OCI-LY1 (cell line): ENCODE results near the gene PCGF3.

ENCODE experiments used
- H2AFZ ChIP-seq: fragments of 200-600 bp; sonication (generic), shearing (Covaris generic); 2 replicates; pipeline ENCODE4 v1.6.0; 2014; ENCODE audit warnings: antibody characterized with exemption, mild to moderate bottlenecking, low read length
- H3F3A ChIP-seq: fragments of 200-600 bp; sonication (generic), shearing (Covaris generic); 2 replicates; pipeline ENCODE4 v1.6.0; 2014; ENCODE audit warnings: mild to moderate bottlenecking, antibody characterized with exemption, low read length, moderate library complexity; ENCODE audit not compliant: insufficient read depth
- H3K27ac ChIP-seq: fragments of 200-600 bp; sonication (generic); 2 replicates; pipeline ENCODE4 v1.5.1; 2014; ENCODE audit warnings: low read length, mixed run types, mild to moderate bottlenecking, low read depth; ENCODE audit not compliant: poor library complexity, severe bottlenecking
- H3K27me3 ChIP-seq: fragments of 200-600 bp; sonication (generic); 2 replicates; pipeline ENCODE4 v1.6.0; 2014; ENCODE audit warnings: antibody characterized with exemption, mild to moderate bottlenecking, low read length, moderate library complexity; ENCODE audit not compliant: insufficient read depth
- H3K36me3 ChIP-seq: fragments of 200-600 bp; sonication (generic); 2 replicates; pipeline ENCODE4 v1.6.1; 2014; ENCODE audit warnings: mild to moderate bottlenecking, antibody characterized with exemption, low read length, moderate library complexity, mixed read lengths; ENCODE audit not compliant: insufficient read depth
- H3K4me1 ChIP-seq: fragments of 200-600 bp; sonication (generic); 2 replicates; pipeline ENCODE4 v1.5.1; 2014; ENCODE audit warnings: mild to moderate bottlenecking, low read length, moderate library complexity; ENCODE audit not compliant: insufficient read depth, severe bottlenecking
- H3K4me2 ChIP-seq: fragments of 200-600 bp; sonication (generic), shearing (Covaris generic); 2 replicates; pipeline ENCODE4 v1.6.1; 2014; ENCODE audit warnings: low read length
- H3K4me3 ChIP-seq: fragments of 200-600 bp; sonication (generic); 2 replicates; pipeline ENCODE4 v1.5.1; 2014; ENCODE audit warnings: low read length, low read depth, mild to moderate bottlenecking, mixed read lengths; ENCODE audit not compliant: poor library complexity, severe bottlenecking
- H3K79me2 ChIP-seq: fragments of 200-600 bp; shearing (Covaris generic); 2 replicates; pipeline ENCODE4 v1.6.1; 2016; ENCODE audit warnings: mixed run types, low read length, mixed read lengths; ENCODE audit not compliant: insufficient read depth
- H3K9ac ChIP-seq: fragments of 200-600 bp; sonication (generic), shearing (Covaris generic); 2 replicates; pipeline ENCODE4 v1.6.1; 2014; ENCODE audit warnings: mild to moderate bottlenecking, low read length, mixed read lengths
- H3K9me2 ChIP-seq: fragments of 200-600 bp; sonication (generic), shearing (Covaris generic); 2 replicates; pipeline ENCODE4 v1.6.1; 2014; ENCODE audit warnings: low read depth, mild to moderate bottlenecking, low read length, mixed read lengths
- H3K9me3 ChIP-seq: fragments of 200-600 bp; shearing (Covaris generic); 2 replicates; pipeline ENCODE4 v1.6.1; 2014; ENCODE audit warnings: low read length, mixed read lengths
- H4K20me1 ChIP-seq: fragments of 200-600 bp; sonication (generic), shearing (Covaris generic); 2 replicates; pipeline ENCODE4 v1.6.0; 2016; ENCODE audit warnings: mild to moderate bottlenecking, low read length; ENCODE audit not compliant: insufficient read depth
- EZH2 ChIP-seq: fragments of 200-600 bp; sonication (generic), shearing (Covaris generic); IDR thresholded peaks from 2 replicates; pipeline ENCODE4 v1.8.0; 2017; ENCODE audit warnings: borderline replicate concordance, mixed run types, mild to moderate bottlenecking, antibody characterized with exemption, low read length, moderate library complexity, mixed read lengths
- TF ChIP-seq, protein P1 (sequence below): fragments of 200-600 bp; sonication (generic), shearing (Covaris generic); IDR thresholded peaks from 2 replicates; pipeline ENCODE4 v1.5.1; 2017; ENCODE audit warnings: mild to moderate bottlenecking, antibody characterized with exemption, low read length, moderate library complexity, mixed read lengths

The PCGF3 gene

DNA sequence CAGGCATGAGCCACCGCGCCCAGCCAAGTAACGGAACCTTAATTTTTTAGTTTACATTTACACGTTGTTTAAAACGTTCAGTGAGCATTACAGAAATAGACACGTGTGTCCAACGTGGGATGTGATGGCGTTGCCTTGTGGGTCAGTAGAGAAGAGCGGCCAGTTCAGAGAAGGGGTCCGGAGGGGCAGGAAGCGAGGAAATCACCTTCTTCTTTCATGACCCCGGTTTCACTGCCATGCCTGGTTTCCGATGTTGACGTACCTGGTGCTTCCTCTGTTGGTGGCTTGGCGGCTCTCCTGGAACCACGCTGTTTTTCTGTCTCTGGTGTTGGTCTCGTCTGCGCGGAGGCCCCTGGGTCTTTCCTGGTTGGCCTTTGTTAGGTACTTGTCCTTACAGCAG, 42.8 kb downstream of the PCGF3 start:
- TF ChIP-seq, protein P1, sequence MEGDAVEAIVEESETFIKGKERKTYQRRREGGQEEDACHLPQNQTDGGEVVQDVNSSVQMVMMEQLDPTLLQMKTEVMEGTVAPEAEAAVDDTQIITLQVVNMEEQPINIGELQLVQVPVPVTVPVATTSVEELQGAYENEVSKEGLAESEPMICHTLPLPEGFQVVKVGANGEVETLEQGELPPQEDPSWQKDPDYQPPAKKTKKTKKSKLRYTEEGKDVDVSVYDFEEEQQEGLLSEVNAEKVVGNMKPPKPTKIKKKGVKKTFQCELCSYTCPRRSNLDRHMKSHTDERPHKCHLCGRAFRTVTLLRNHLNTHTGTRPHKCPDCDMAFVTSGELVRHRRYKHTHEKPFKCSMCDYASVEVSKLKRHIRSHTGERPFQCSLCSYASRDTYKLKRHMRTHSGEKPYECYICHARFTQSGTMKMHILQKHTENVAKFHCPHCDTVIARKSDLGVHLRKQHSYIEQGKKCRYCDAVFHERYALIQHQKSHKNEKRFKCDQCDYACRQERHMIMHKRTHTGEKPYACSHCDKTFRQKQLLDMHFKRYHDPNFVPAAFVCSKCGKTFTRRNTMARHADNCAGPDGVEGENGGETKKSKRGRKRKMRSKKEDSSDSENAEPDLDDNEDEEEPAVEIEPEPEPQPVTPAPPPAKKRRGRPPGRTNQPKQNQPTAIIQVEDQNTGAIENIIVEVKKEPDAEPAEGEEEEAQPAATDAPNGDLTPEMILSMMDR, result no peak
- TF ChIP-seq EZH2, result no peak
- Histone ChIP-seq H3K4me3 (no peak overlapping the region), H3K27me3 (no peaks in the 10 kb centered on the region), H3K9me3 (no peaks in the 10 kb centered on the region), H3F3A (no peaks in the 10 kb centered on the region), H3K27ac (no peak overlapping the region), H3K4me2 (no peak overlapping the region), H2AFZ (no peak overlapping the region), H3K9me2 (no peaks in the 10 kb centered on the region), H4K20me1 (no peaks in the 10 kb centered on the region), H3K79me2 (no peaks in the 10 kb centered on the region), H3K9ac (no peak overlapping the region), H3K36me3 (peaks cover 6% of the 10 kb centered on the region; the same call in 1 of the 2 replicates), H3K4me1 (no peaks in the 10 kb centered on the region)

DNA sequence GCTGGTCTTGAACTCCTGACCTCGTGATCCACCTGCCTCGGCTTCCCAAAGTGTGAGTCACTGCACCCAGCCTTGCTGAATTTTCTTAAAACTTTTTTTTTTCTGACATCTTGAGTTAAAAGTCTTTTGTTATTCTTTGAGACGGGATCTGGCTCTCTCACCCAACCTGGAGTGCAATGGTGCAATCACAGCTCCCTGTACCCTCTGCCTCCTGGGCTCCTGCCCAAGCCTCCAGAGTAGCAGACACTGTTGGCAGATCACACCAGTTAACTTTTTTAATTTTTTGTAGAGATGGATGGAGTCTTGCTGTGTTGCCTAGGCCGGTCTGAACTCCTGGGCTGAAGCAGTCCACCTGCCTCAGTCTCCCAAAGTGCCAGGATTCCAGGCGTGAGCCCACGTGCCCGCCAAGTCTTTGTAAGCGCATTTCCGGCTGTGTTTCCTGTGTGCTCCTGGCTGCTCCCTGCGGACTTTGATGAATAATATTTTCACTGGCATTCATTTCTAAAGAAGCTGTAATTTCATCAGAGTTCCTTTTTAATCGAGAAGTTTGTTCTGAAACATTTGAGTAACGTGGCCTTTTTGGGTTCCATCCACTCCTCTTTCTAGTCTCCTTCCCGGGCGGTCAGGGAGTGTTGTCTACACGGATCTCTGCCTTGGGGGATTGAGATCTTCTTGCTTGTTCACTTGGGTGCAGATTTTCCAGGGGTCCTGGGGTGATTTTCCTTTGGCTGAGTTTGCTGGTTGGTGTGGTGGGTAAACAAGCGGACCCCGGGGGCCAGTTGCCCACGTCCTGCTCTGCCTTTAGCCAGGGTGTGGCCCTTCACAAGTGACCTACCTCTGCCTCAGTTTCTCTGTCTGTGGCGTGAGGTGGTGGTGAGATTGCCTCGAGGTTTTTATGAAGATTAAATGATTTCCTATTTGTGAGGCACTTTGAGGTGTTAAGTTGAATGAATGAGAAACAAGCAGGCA, 44.4 kb downstream of the PCGF3 start:
- Histone ChIP-seq H3K9ac (no peak overlapping the region), H3K4me3 (no peak overlapping the region), H3K9me2 (no peaks in the 10 kb centered on the region), H3K27ac (no peak overlapping the region), H3K27me3 (no peaks in the 10 kb centered on the region), H3K4me1 (no peaks in the 10 kb centered on the region), H4K20me1 (no peaks in the 10 kb centered on the region), H3K4me2 (no peak overlapping the region), H3K36me3 (peaks cover 6% of the 10 kb centered on the region; the same call in 1 of the 2 replicates), H3K9me3 (no peaks in the 10 kb centered on the region), H3K79me2 (no peaks in the 10 kb centered on the region), H2AFZ (no peak overlapping the region), H3F3A (no peaks in the 10 kb centered on the region)
- TF ChIP-seq, protein P1, result no peak
- TF ChIP-seq EZH2, result no peak

DNA sequence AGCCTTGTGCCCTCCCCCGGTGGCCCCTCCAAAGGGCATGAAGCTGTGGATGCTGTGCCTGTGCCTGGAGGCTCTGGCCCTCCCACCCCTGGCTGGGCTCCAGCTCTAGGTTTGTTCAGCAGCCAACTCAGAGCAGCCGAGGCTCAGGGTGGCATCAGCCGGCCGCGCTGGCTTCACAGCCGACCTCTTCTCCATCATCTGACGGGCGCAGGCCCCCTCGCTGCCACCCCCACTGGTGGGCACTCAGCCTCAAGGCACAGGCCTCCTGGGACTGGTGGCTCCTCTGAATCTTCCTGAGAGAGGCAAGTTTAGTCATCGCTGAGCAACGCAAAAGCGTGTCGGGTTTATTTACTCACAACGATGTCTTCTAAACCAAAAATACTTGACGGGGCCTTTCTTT, 46.0 kb downstream of the PCGF3 start:
- TF ChIP-seq, protein P1, result no peak
- TF ChIP-seq EZH2, result no peak
- Histone ChIP-seq H3K9me3 (no peaks in the 10 kb centered on the region), H3K27ac (no peak overlapping the region), H3K4me3 (no peak overlapping the region), H3K79me2 (no peaks in the 10 kb centered on the region), H2AFZ (no peak overlapping the region), H3F3A (no peaks in the 10 kb centered on the region), H3K9ac (no peak overlapping the region), H3K9me2 (no peaks in the 10 kb centered on the region), H3K4me1 (no peaks in the 10 kb centered on the region), H3K27me3 (no peaks in the 10 kb centered on the region), H4K20me1 (no peaks in the 10 kb centered on the region), H3K36me3 (peaks cover 6% of the 10 kb centered on the region; the same call in 1 of the 2 replicates), H3K4me2 (no peak overlapping the region)
